Cortex of kidney (tissue), 1 donor: ENCODE data around the gene TMPRSS5.

Source experiments
- DNase-seq: peaks from one replicate; lab custom pipeline; 2025; lab: John Stamatoyannopoulos, UW

Gene TMPRSS5

DNA sequence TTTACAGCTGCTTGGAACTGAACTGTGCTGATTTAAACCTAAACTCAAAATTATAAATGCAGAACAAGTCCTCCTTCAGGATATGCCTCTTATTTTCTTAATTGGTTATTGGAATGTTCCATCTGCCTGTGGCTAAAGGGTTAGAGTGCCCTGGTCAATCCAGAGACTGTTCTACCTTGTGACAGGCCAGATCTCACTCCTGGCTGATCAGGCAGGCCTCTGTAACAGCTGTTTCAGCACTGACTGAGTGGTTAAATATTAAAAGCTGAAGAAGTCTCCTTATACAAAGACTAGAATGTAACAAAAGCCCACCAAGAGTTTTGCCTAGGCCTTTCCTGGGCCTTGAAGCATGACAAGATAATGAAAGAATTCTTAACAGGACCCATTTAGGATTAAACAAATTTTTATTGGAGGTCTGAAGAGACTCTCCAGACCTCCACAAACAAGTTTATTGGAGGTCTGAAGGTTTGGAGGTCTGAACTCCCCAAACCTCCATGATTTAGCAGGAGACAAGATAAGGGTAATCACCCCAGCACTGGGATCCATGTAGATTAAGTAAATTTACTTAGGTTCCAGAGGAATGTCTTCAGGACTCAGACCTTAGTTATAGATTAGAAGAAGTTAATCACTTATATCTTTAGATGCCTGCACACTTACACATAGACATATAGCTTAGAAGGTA is 35.8 kb downstream of the TMPRSS5 start:
- DNase-seq: no peak

DNA sequence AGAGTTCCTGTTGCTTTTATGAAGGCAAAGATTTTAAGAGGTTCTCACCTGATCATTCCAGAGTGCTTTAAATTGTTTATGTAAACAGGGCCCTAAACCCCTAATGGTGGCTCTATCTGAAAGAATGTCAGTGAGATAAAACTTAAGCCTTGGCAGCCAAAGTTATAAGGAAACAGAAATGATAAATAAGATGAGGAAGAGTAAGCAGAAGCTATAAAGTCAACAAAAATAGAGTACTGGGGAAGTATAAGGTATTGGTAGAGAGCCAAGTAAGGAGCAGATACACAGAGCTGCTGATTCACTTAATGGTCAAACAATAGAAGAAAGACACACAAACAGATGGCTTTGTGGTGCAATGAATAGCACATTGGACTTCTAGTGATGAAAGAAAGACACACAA is 37.9 kb downstream of the TMPRSS5 start:
- DNase-seq: no peak

DNA sequence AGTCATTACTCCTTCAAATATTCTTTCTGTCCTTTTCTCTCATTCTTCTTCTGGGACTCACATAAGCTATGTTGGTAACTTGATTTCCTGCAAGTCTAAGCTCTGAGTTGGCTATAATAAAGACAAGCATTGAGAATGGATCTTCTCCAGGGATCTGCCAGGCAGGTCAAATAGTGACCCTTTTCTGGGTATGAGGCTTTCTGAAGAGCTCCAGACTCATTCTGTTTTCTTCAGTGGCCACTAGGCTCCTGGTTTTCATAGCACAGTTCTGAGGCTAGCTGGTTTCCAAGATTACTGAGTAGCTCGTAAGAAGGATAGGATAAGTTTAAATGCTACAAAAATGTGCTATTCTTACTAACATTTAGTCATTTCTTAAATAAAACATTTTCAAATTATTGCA is 38.3 kb downstream of the TMPRSS5 start:
- no peak for DNase-seq

DNA sequence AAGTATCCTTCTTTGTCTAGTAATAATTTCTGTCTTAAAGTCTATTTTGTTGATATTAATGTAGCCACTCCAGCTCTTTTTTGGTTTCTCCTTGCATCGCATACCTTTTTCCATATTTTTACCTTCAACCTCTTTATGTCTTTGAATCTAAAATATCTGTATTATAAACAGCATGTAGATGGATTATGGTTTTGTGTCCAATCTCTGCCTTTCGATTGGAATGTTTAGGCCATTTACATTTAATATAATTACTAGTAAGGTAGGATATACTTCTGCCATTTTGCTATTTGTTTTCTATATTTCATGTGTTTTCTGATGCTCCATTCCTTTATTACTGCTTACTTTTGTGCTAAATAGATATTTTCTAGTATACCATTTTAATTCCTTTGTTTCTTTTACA is 39.5 kb downstream of the TMPRSS5 start:
- DNase-seq: no peak

DNA sequence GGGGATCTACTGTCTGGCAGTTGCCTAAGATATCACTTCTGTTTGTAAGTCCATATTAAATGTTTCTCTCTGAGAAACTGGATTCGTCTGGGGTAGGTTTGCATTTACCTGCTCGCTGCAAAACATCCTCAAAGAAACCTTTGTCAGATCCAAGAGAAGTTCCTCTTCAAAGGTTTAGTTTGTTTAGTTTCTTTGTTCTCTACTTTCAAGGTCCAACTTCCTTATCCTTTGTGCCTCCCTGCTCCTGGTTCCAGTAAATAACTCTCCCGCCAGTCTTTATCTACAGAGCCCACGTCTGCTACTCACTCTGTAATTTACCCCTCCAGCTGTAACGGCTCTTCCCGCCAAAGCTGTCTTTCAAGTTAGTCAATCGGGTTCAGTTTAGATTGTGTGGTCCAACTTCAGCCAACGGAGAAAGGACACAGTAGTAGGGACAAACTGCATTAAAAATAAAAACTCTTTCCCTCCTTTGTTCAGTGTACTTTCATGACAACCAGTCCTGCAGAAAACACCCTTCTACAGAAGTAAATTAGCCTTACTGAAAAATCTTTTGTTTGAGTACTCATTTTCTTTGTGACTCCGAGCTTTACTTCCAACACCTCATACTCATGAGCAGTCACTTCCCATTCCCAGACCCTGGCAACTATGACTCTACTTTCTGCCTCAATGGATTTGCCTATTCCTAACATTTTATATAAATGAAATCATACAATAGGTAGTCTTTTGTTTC is 41.0 kb downstream of the TMPRSS5 start:
- no peak for DNase-seq

DNA sequence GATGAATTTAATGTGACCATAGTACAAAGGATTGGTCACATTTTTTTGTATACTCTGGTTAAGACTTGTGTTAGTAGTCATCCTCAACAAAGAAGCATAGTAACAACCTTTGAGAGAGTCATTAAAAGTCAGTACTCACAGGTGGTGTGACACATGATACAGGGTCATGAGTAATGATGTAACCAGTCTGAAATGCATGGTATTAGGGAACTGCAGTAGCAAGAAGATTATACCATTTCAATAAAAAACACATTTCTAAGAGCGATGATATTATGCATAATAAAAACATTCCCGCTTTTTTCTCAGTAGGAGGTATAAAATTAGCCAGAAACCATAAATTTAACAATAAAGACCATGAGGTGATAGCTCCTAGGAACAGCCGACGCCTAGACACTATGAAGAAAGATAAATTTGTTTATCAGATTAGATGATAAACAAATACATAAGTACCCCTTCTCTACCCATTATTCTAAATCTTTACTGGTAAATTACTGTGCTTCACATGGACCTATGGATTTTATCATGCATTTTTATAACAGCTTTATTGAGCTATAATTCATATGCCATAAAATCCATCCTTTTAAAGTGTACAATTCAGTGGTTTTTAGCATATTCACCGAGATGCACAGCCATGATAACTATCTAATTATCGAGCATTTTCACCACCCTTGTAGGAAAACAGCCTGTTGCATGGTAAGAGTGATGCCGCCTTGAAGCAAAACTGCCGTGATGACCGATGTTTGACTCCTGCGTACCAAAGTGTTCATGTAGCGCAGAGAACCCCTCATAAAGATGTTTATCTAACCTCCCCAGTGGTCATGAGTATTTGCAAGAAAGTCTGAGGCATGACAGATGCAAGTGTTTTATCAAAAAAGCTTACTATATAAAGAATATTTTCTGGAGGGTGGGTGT is 41.8 kb downstream of the TMPRSS5 start:
- no peak for DNase-seq

DNA sequence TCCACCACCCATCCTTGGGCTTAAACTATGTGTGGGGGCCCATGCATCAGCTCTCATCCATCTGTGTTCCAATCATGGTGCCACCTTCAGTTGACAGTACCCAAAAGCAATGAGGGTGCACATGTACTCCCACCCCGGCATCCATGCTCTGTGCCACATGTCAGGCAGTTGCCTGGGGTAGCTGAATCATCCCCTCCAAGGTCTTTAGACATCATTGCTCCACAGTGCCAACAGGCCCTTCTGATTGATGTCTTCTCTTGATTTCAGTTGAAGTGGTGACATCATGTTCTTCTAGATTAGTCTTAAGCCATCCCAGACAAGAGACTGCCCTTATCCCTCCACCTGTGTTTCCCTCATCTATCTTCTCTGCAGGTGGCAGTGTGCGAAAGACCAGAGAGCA is 42.5 kb downstream of the TMPRSS5 start:
- DNase-seq: no peak

DNA sequence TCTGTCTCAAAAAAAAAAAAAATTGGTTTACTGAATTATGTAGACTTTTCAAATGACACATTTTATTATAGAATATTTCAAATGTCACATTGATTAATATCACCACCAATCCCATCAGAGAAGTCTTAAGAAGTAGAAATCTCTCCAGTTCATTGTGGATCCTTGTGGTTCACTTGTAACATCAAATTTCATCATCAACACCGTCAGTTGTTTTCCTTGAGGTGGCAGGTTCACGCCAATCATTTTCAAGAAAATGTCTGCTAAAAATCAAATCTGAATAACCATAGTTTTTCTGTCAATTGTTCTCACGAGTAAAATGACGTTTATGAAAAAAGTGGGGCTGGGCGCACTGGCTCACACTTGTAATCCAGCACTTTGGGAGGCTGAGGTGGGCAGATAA is 50.3 kb downstream of the TMPRSS5 start:
- DNase-seq: no peak

DNA sequence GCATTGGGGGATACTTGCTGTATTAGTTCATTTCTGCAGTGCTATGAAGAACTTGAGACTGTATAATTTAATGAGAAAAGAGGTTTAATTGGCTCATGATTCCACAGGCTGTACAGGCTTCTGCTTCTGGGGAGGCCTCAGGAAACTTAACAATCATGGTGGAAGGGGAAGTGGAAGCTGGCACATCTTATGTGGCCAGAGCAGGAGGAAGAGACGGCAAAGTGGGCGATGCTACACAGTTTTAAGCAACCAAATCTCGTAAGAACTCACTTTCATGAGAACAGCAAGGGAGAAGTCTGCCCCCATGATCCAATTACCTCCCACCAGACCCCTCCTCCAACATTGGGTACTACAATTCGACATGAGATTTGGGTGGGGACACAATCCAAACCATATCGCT is 55.1 kb downstream of the TMPRSS5 start:
- DNase-seq: no peak

DNA sequence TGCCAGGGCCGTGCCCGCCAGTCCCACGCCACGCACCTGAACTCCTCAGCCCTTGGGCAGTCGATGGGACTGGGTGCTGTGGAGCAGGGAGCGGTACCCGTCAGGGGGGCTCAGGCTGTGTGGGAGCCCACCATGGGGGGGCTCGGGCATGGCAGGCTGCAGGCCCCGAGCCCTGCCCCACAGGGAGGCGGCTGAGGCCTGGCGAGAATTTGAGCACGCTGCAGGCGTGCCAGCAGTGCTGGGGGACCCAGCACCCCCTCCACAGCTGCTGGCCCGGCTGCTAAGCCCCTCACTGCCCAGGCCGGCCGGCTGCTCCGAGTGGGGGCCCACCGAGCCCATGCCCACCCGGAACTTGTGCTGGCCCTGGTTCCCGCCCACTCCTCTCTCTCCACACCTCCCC is 56.8 kb downstream of the TMPRSS5 start:
- no peak for DNase-seq

DNA sequence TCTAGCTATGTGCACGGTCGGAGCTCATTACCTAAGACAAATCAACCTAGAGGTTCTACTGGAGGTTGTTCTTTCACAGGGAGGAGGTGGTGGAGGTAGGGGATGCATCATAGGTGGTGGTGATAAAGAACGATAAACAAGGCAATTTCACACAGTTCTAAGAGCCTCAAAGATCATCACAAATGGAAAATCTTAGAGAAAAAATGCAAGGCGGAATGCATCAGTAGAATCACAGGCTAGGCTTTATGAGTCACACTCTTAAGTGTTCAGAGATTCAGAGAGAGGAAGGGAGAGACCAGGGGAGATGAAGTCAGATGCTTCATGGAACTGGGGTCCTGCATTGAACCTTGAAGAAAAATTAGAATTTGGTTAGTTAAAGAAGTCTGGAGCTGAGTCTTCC is 58.3 kb downstream of the TMPRSS5 start:
- DNase-seq: no peak

DNA sequence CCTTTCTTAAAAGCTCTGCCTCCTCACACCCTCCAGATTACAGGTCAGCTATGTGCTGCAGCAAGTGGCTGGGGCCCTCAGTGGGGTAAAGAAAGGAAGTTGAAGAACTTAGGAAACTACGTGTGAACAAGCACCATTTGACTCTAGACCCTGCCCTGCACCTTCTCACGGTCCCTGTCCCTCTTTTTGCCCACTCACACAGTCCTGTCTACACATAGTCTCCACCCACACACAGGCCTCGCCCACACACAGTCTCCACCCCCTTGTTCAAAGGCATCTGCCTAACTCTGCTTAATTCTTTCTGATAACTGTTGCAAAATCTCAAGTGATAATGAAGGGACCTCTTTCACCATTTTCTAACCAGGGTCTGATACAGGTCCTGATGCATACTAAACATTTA is 59.0 kb downstream of the TMPRSS5 start:
- no peak for DNase-seq

DNA sequence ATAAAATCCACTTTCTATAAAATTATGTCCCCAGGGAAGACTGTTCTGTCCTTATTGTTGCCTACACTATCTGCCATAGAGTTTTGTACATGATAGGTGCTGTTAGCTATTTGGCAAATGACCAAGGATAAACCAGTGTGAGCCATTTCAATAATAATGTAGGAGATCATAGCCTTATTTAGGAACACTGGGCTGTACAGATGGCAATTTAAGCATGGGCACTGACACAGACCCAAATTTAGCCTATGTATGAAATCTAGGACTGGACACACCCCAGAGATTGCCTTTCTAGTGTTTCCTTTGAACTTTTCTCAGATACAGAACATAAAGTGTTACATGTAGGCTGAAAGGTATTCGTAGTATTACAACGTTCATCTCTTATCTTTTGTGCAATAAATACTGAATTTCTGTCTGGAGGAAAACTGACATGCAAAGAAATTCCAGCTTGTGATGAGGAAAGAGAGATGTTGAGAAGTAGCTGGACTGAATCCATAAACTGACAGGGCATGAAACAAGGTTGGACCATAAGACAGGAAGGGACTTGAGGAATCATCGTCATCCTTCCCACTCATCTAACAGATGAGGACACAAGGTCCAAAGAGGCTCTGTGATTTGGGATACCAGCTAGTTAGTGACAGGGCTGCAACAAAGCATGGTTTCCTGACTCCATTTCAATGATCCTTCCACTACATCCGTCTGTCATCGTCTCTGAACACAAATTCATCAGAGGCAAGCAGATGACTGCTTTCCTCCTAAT is 60.3 kb downstream of the TMPRSS5 start:
- DNase-seq: no peak

DNA sequence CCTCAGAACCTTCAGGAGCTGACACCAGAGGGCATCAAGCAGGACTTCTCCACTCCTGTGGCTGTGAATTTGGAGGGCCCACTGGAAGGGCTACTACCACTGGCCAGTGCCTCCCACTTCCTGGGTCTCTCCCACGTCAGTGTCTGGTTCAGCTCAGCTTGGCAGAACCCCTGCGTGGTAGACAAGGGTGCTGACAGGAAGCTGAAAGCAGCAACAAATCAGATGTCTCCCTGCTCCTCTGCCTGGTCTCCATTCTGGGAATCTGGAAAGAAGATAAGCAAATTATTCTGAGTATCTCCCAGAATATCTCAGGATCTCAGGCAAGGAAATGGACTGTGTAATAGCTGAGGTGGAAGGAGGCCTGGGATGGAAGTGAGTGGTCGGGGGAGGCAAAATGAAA is 61.5 kb downstream of the TMPRSS5 start:
- DNase-seq: no peak

DNA sequence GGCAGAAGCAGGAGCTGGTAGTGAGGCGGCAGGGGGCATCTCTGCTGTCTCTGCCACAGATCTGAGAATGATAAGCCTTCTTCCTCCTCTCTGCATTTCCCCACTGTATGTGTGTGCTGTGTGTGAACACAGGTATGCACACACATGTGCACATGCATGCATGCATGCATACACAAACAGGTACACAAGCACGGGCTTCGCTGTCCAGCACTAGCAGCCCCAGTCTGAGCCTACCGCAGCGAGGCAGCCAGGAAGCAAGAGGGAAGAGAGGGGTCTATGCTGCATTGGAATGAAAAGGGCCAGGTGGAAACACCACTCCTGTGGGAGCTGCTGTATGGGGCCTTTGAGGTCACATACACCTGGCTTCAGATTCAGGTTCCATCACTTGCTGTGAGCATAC is 62.4 kb downstream of the TMPRSS5 start:
- no peak for DNase-seq

DNA sequence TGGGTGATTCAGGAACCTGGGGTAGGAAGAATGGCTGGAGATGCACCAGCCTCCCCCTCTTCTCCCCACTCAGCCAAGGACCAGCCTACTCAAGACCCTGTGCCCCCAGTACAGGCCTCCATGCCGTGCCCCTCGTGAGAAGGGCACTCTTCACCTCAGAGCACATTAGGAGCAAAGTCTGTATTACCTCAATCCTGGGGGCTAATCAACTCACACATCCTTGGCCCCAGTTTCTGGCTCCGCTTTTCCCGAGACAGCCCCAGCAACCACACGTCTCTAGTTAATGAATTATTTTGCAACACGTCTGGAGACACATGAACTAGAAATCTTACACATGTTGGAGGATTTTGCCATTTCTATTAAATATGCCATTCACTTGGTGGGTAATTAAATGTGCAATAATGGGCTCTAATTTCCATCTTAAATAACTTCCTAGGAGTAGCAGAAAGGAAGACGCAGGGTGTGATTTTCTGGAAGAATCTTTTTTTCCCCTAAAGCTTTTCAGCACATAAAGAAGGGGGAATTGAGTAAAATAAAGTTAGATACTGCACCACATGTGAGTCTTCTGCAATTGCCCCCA is 63.0 kb downstream of the TMPRSS5 start:
- no peak for DNase-seq

DNA sequence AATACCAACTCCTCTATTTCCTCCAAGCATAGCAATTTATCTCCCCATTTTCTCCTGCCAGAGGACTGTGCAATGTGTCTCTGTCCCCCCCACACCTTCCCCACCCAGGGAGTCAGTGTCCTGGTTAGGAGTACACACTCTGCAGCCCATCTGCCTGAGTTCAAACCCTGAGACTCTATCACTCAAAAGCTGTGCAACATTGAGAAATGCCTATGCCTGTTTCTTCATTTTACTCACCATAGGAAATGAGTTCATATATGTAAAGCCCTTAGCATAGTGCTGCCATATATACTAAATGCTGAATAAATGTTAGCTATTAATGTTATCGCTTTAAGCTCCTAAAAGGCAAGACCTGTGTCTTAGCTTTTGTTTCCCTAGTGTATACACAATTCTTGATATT is 64.0 kb downstream of the TMPRSS5 start:
- DNase-seq: no peak

DNA sequence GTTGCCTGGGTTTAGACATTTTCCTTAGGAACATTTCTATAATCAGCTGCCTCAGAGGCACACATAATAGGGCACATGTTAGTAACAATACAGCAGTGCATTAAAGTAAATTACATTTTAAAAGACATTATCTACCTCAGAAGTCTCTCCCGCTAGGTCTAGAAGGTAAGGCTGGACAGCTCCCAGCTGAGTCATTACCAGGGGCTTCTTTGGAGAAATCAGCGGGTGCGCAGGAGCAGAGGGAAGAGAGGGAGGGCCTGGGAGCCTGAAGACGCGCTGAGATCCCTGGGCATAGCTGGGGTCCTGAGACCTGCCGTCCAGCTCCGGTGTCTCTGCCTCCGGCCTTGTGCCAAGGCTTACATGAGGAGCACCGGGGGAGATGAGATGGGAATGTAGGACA is 67.7 kb downstream of the TMPRSS5 start:
- no peak for DNase-seq

DNA sequence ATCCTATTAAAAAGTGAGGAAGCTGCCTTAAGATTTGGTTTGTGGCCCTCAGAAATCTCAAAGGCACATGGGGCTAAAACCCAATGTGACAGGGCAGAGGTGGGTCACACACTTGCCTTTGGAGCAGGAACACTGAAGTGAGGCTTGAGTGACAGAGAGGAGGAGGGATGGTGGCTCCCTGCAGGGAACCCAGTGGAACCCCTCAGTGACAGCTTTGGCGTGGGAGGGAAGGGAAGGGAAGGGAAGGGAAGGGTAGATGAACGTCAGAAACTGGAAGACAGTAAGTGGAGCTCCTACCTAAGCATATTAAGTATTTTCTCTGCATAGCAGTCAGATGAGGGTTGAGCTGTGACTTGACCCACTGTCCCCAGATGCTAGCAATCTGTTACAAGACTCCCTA is 68.5 kb downstream of the TMPRSS5 start:
- DNase-seq: no peak
